Measurements from ENCODE around the gene CEP128. TPM values are rescaled to one million over a fixed set of nuclear protein-coding genes. Genes with fewer than 3 reads are reported as not detected.

The CEP128 gene
- total RNA-seq, 4 donors from 2014 or later, result 1.9 to 9.7 (median 4.0) TPM

- Histone ChIP-seq H3K4me3 (no peak overlapping the region), H3K27me3 (no peaks in the 10 kb centered on the region), H3K36me3 (no peaks in the 10 kb centered on the region), H3K4me1 (no peaks in the 10 kb centered on the region), H3K27ac (no peak overlapping the region), H3K9me3 (no peaks in the 10 kb centered on the region)
- WGBS, 2 donors (ENCODE audit: low coverage in 1 of 2), result 89 to 90% methylated on average over 1 to 2 of the region's 2 CpGs
- intact Hi-C loops (cut with DNase I; ENCODE audit: low total_unique reads), result no loop called here
- TF ChIP-seq CTCF (IDR thresholded peaks at IDR 0.05), result no peak
- no peak for TF ChIP-seq POLR2AphosphoS5 (IDR thresholded peaks at IDR 0.05)
- TF ChIP-seq EP300 (IDR thresholded peaks at IDR 0.05; ENCODE audit: low read depth), result no peak
- no peak for TF ChIP-seq POLR2A (IDR thresholded peaks at IDR 0.05)
- in situ Hi-C loops (cut with MboI; ENCODE audit: low pct_ligation_motif_present in 1 of 4, low pct_unique_long_range_greater_than_20kb in 1 of 4, low sequenced_read_pairs in 3 of 4), result no loop called here
- DNase-seq, result no peak
These were observed 277.0 kb downstream of the CEP128 start for GRCh38 chr14:80664576-80664975.

GRCh38 chr14:80663541-80663940 is 278.0 kb downstream of the CEP128 start:
- in situ Hi-C loops (cut with MboI; ENCODE audit: low pct_ligation_motif_present in 1 of 4, low pct_unique_long_range_greater_than_20kb in 1 of 4, low sequenced_read_pairs in 3 of 4), result no loop called here
- Histone ChIP-seq H3K27me3 (no peaks in the 10 kb centered on the region), H3K27ac (no peak overlapping the region), H3K4me1 (no peaks in the 10 kb centered on the region), H3K9me3 (no peaks in the 10 kb centered on the region), H3K36me3 (no peaks in the 10 kb centered on the region), H3K4me3 (no peak overlapping the region)
- intact Hi-C loops (cut with DNase I; ENCODE audit: low total_unique reads), result no loop called here
- 85% methylated on average over 2 of the region's 2 CpGs; no CpG with 5 or more reads in 1 of the 2 donors for WGBS, 2 donors (ENCODE audit: low coverage in 1 of 2)
- DNase-seq, result no peak
- no peak for TF ChIP-seq EP300 (IDR thresholded peaks at IDR 0.05; ENCODE audit: low read depth)
- no peak for TF ChIP-seq POLR2A (IDR thresholded peaks at IDR 0.05)
- TF ChIP-seq POLR2AphosphoS5 (IDR thresholded peaks at IDR 0.05), result no peak
- no peak for TF ChIP-seq CTCF (IDR thresholded peaks at IDR 0.05)

- in situ Hi-C loops (cut with MboI; ENCODE audit: low pct_ligation_motif_present in 1 of 4, low pct_unique_long_range_greater_than_20kb in 1 of 4, low sequenced_read_pairs in 3 of 4) (no loop called here), intact Hi-C loops (cut with DNase I; ENCODE audit: low total_unique reads) (no loop called here)
- H3K9me3 ChIP-seq, result no peaks in the 10 kb centered on the region
- WGBS, 2 donors (ENCODE audit: low coverage in 1 of 2), result 98 to 100% methylated on average over 2 of the region's 2 CpGs
- TF ChIP-seq POLR2A (IDR thresholded peaks at IDR 0.05) (no peak), CTCF (IDR thresholded peaks at IDR 0.05) (no peak), EP300 (IDR thresholded peaks at IDR 0.05; ENCODE audit: low read depth) (no peak), POLR2AphosphoS5 (IDR thresholded peaks at IDR 0.05) (no peak)
- H3K27ac ChIP-seq, result no peak overlapping the region
- no peaks in the 10 kb centered on the region for H3K4me1 ChIP-seq
- H3K4me3 ChIP-seq, result no peak overlapping the region
- H3K27me3 ChIP-seq, result no peaks in the 10 kb centered on the region
- no peak for DNase-seq
- no peaks in the 10 kb centered on the region for H3K36me3 ChIP-seq
These were observed 281.8 kb downstream of the CEP128 start for GRCh38 chr14:80659783-80660182.

- 59% methylated on average over 1 of the region's 1 CpG; no CpG with 5 or more reads in 1 of the 2 donors for WGBS, 2 donors (ENCODE audit: low coverage in 1 of 2)
- Histone ChIP-seq H3K27ac (no peak overlapping the region), H3K36me3 (no peaks in the 10 kb centered on the region), H3K27me3 (no peaks in the 10 kb centered on the region), H3K4me3 (no peak overlapping the region), H3K4me1 (no peaks in the 10 kb centered on the region), H3K9me3 (no peaks in the 10 kb centered on the region)
- TF ChIP-seq CTCF (IDR thresholded peaks at IDR 0.05), result no peak
- TF ChIP-seq POLR2AphosphoS5 (IDR thresholded peaks at IDR 0.05), result no peak
- TF ChIP-seq POLR2A (IDR thresholded peaks at IDR 0.05), result no peak
- intact Hi-C loops (cut with DNase I; ENCODE audit: low total_unique reads) (no loop called here), in situ Hi-C loops (cut with MboI; ENCODE audit: low pct_ligation_motif_present in 1 of 4, low pct_unique_long_range_greater_than_20kb in 1 of 4, low sequenced_read_pairs in 3 of 4) (no loop called here)
- DNase-seq, result no peak
These were observed 282.8 kb downstream of the CEP128 start for GRCh38 chr14:80658733-80659132.

All from transverse colon (tissue), 4 donors.